Caco-2 (cell line): Measurements from ENCODE around the gene PSMC4. TPM values are rescaled to one million over a fixed set of nuclear protein-coding genes. Genes with fewer than 3 reads are reported as not detected.
A peak's percentile ranks its signal among the peaks of the same experiment; 100 is the strongest.

Source experiments
- BruUV-seq: library from RNA; stranded (reverse); fragments of 400-500 nt; replicated peaks from 2 replicates; lab custom pipeline; 2021; lab: Mats Ljungman, UMichigan
- CTCF ChIA-PET: fragments of 300-600 bp; sonication (Branson Sonifier 250); formaldehyde crosslinking; loops from one replicate; lab custom pipeline; 2022; ENCODE audit warnings: antibody characterized with exemption; lab: Charles Lee
- POLR2A ChIA-PET: fragments of 300-600 bp; sonication (Branson Sonifier 250); formaldehyde crosslinking; loops from one replicate; lab custom pipeline; 2022; ENCODE audit warnings: antibody characterized with exemption; lab: Charles Lee
- DNase-seq, 2 experiments: peaks; one replicate each; pipeline versions ENCODE4 v3.0.0 to v3.0.0-alpha.2; 2020 to 2022
- H3K27me3 ChIP-seq: replicated peaks from 2 replicates; pipeline ENCODE4 v1.6.0; 2011; ENCODE audit warnings: low read length; ENCODE audit not compliant: control insufficient read depth, insufficient read depth
- H3K36me3 ChIP-seq: 2 replicates; pipeline ENCODE4 v1.5.1; 2011; ENCODE audit warnings: low read length; ENCODE audit not compliant: control insufficient read depth, insufficient read depth
- H3K4me1 ChIP-seq: fragments of 250-450 bp; sonication (Bioruptor Pico); 2 replicates; pipeline ENCODE4 v1.5.1; 2020; ENCODE audit warnings: mild to moderate bottlenecking
- H3K4me3 ChIP-seq: 2 replicates; pipeline ENCODE4 v1.5.1; 2011; ENCODE audit warnings: low read depth, mild to moderate bottlenecking, control low read depth, low read length
- H3K9me3 ChIP-seq: fragments of 250-450 bp; sonication (Bioruptor Pico); 2 replicates; pipeline ENCODE4 v1.5.1; 2020; ENCODE audit warnings: mild to moderate bottlenecking, moderate library complexity
- H3K27ac Mint-ChIP-seq: one replicate; pipeline ENCODE4 v1.8.0; 2022; ENCODE audit warnings: mixed read lengths; ENCODE audit not compliant: unreplicated experiment
- H3K27me3 Mint-ChIP-seq: one replicate; pipeline ENCODE4 v1.8.0; 2022; ENCODE audit warnings: mixed read lengths; ENCODE audit not compliant: insufficient read depth, unreplicated experiment
- H3K36me3 Mint-ChIP-seq: one replicate; pipeline ENCODE4 v1.8.0; 2022; ENCODE audit warnings: mild to moderate bottlenecking, mixed read lengths; ENCODE audit not compliant: insufficient read depth, unreplicated experiment
- H3K4me1 Mint-ChIP-seq: one replicate; pipeline ENCODE4 v1.8.0; 2022; ENCODE audit warnings: low read depth, mixed read lengths; ENCODE audit not compliant: unreplicated experiment
- H3K4me3 Mint-ChIP-seq: one replicate; pipeline ENCODE4 v1.8.0; 2022; ENCODE audit warnings: mild to moderate bottlenecking, moderate library complexity, mixed read lengths; ENCODE audit not compliant: unreplicated experiment
- H3K9me3 Mint-ChIP-seq: one replicate; pipeline ENCODE4 v1.8.0; 2022; ENCODE audit warnings: mixed read lengths; ENCODE audit not compliant: unreplicated experiment
- CTCF ChIP-seq, 2 experiments: fragments of 200-600 bp in 1 of 2; IDR thresholded peaks; 1 replicate in 1 of 2; 2 replicates in 1 of 2; pipeline versions ENCODE4 v1.5.1 to v1.8.0; 2011 to 2022; ENCODE audit warnings: antibody characterized with exemption in 1 of 2, control low read depth in 1 of 2, inconsistent platforms in 1 of 2, low read depth in 1 of 2, low read length in 1 of 2, mild to moderate bottlenecking in 1 of 2, moderate library complexity in 1 of 2; ENCODE audit not compliant: insufficient read depth in 1 of 2, severe bottlenecking in 1 of 2, unreplicated experiment in 1 of 2
- intact Hi-C: fragments of 100-400 bp; cut with micrococcal nuclease; formaldehyde crosslinking; loops from one replicate; pipeline ENCODE4 v1.10.0; 2022; ENCODE audit not compliant: unreplicated experiment
- total RNA-seq: library from RNA; stranded (reverse); gene quantifications from 2 replicates; pipeline ENCODE4 v1.2.3, GENCODE V29; 2022

PSMC4 gene
- total RNA-seq, 1 experiment from 2014 or later: 183 TPM

GRCh38 chr19:39970425-39970674 lies 615 bp upstream of the PSMC4 start:
- ChIA-PET POLR2A (interaction anchor here (0.5 to 1.8 kb wide), 13 partner anchors 9 to 1121 kb away, joined by 3 to 21 read pairs (median 4); partner anchors contain the start of genes FBL, ZNF546, ZNF780A and ZNF780B), CTCF (interaction anchor here (0.5 to 2.2 kb wide), 25 partner anchors 9 to 1206 kb away, joined by 3 to 73 read pairs (median 5); partner anchors contain the start of genes DYRK1B, FBL, ZNF546 and ZNF780A)
- Histone ChIP-seq H3K4me1 (peaks cover 6% of the 10 kb centered on the region; the same call in 1 of the 2 replicates), H3K9me3 (no peaks in the 10 kb centered on the region), H3K27me3 (no peaks in the 10 kb centered on the region), H3K4me3 (peak overlapping the region; percentile 65), H3K36me3 (peaks cover 2% of the 10 kb centered on the region)
- H3K27ac Mint-ChIP-seq: peak overlapping the region; percentile 96
- TSS peak; percentile 87 for BruUV-seq
- intact Hi-C loops: loop anchor here (2.0 to 5.0 kb wide), 2 partner anchors 26 to 73 kb away; partner anchors contain the start of gene ZNF546
- H3K4me3 Mint-ChIP-seq: peak overlapping the region; percentile 96
- peaks cover 49% of the 10 kb centered on the region for H3K36me3 Mint-ChIP-seq
- H3K27me3 Mint-ChIP-seq: no peaks in the 10 kb centered on the region
- TF ChIP-seq CTCF (IDR thresholded peaks at IDR 0.05; ENCODE audit: insufficient read depth in 1 of 2, low read depth in 1 of 2, low read length in 1 of 2, severe bottlenecking in 1 of 2, unreplicated experiment in 1 of 2): no peak
- DNase-seq: no peak
- H3K9me3 Mint-ChIP-seq: no peaks in the 10 kb centered on the region
- H3K4me1 Mint-ChIP-seq: peaks cover 25% of the 10 kb centered on the region

DNA sequence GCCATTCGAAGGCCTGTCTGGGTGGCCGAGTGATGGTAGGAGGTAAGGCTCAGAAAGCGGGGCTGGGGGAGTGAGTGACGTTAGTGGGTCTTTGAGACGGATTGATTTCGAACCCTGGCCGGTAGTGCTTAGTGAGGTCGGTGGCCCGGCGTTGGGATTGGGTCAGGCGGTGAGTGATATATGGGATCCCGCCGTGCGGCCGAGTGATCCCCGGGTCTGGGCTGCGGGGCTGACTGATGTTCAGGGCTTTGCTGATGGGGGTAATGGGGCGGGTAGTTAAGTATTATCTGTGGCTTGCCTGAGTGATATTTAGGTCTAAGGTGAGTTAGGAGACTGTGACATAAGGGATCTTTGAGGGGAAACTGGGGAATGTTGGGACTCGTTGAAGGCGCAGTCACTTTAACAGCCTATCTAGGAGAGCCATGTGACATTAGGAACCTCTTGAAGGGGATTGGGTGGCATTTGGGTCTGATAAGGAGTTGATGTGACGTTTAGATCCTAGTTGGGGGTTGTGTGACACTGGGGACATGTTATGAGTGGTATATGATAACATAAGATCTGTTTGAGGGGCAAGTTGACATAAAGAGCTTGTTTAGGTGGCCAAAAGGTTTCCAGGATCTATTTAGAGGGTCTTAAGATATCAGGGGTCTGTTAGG lies 543 bp downstream of the PSMC4 start:
- Mint-ChIP-seq H3K4me1 (peaks cover 25% of the 10 kb centered on the region), H3K27ac (peak overlapping the region; percentile 96), H3K36me3 (peaks cover 60% of the 10 kb centered on the region), H3K4me3 (peak overlapping the region; percentile 96), H3K27me3 (no peaks in the 10 kb centered on the region), H3K9me3 (no peaks in the 10 kb centered on the region)
- Histone ChIP-seq H3K4me3 (peak overlapping the region; percentile 67), H3K4me1 (peaks cover 6% of the 10 kb centered on the region; the same call in 1 of the 2 replicates), H3K36me3 (peaks cover 2% of the 10 kb centered on the region), H3K9me3 (no peaks in the 10 kb centered on the region), H3K27me3 (no peaks in the 10 kb centered on the region)
- ChIA-PET POLR2A (interaction anchor here (0.6 to 1.8 kb wide), 7 partner anchors 27 to 574 kb away, joined by 3 to 21 read pairs (median 4); partner anchors contain the start of genes FBL and ZNF780A), CTCF (interaction anchor here (0.6 to 2.2 kb wide), 17 partner anchors 10 to 432 kb away, joined by 3 to 73 read pairs (median 5); partner anchors contain the start of genes EID2, FBL and ZNF546)
- BruUV-seq: TSS peak; percentile 71
- intact Hi-C loops: loop anchor here (1.0 to 5.0 kb wide), 5 partner anchors 25 to 251 kb away; partner anchors contain the start of gene ZNF546
- no peak for TF ChIP-seq CTCF (IDR thresholded peaks at IDR 0.05; ENCODE audit: insufficient read depth in 1 of 2, low read depth in 1 of 2, low read length in 1 of 2, severe bottlenecking in 1 of 2, unreplicated experiment in 1 of 2)
- DNase-seq: peak in 1 of 2 experiments; percentile 27

GRCh38 chr19:39974377-39975155 lies 3.6 kb downstream of the PSMC4 start:
- H3K27me3 Mint-ChIP-seq: no peaks in the 10 kb centered on the region
- Histone ChIP-seq H3K4me1 (peaks cover 6% of the 10 kb centered on the region; the same call in 1 of the 2 replicates), H3K9me3 (no peaks in the 10 kb centered on the region), H3K36me3 (peaks cover 5% of the 10 kb centered on the region), H3K4me3 (no peak overlapping the region), H3K27me3 (no peaks in the 10 kb centered on the region)
- peaks cover 18% of the 10 kb centered on the region for H3K4me1 Mint-ChIP-seq
- no peaks in the 10 kb centered on the region for H3K9me3 Mint-ChIP-seq
- POLR2A ChIA-PET: no interaction called here
- no peak for DNase-seq
- H3K27ac Mint-ChIP-seq: no peak overlapping the region
- CTCF ChIA-PET: no interaction called here
- H3K36me3 Mint-ChIP-seq: peaks cover 91% of the 10 kb centered on the region
- BruUV-seq: no TSS peak
- H3K4me3 Mint-ChIP-seq: no peak overlapping the region
- TF ChIP-seq CTCF (IDR thresholded peaks at IDR 0.05; ENCODE audit: insufficient read depth in 1 of 2, low read depth in 1 of 2, low read length in 1 of 2, severe bottlenecking in 1 of 2, unreplicated experiment in 1 of 2): no peak
- intact Hi-C loops: loop anchor here (5.0 kb wide), 1 partner anchor 77 kb away; no protein-coding TSS in a partner anchor
